Measurements from ENCODE around the gene DLGAP3.
"Not testable (repeated sequence)": the region's sequence is repeated elsewhere in the genome, so short reads cannot be mapped to it uniquely, and the experiment has no call there.

Gene DLGAP3

GRCh38 chr1:34822202-34822601, 107.2 kb downstream of the DLGAP3 start:
- Mint-ChIP-seq H3K9me3 (peaks cover 5% of the 10 kb centered on the region), H3K27me3 (ENCODE audit: low read depth) (no peaks in the 10 kb centered on the region), H3K4me1 (no peaks in the 10 kb centered on the region), H3K27ac (no peak overlapping the region), H3K4me3 (no peak overlapping the region), H3K36me3 (ENCODE audit: low read depth) (no peaks in the 10 kb centered on the region)
- TF ChIP-seq, protein P1, sequence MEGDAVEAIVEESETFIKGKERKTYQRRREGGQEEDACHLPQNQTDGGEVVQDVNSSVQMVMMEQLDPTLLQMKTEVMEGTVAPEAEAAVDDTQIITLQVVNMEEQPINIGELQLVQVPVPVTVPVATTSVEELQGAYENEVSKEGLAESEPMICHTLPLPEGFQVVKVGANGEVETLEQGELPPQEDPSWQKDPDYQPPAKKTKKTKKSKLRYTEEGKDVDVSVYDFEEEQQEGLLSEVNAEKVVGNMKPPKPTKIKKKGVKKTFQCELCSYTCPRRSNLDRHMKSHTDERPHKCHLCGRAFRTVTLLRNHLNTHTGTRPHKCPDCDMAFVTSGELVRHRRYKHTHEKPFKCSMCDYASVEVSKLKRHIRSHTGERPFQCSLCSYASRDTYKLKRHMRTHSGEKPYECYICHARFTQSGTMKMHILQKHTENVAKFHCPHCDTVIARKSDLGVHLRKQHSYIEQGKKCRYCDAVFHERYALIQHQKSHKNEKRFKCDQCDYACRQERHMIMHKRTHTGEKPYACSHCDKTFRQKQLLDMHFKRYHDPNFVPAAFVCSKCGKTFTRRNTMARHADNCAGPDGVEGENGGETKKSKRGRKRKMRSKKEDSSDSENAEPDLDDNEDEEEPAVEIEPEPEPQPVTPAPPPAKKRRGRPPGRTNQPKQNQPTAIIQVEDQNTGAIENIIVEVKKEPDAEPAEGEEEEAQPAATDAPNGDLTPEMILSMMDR (IDR thresholded peaks at IDR 0.05; ENCODE audit: unreplicated experiment in 3 of 3): no peak

DNA sequence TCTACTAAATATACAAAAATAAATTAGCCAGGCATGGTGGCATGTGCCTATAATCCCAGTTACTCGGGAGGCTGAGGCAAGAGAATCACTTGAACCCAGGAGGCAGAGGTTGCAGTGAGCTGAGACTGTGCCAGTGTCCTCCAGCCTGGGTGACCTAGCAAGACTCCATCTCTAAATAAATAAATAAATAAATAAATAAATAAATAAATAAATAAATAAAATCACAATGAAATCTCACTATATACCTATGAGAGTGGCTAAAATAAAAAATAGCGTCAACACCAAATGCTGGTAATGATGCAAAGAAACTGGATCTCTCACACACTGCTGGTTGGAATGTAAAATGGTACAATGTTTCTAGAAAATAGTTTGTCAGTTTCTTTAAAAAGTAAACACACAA, 110.6 kb downstream of the DLGAP3 start:
- H3K4me3 Mint-ChIP-seq; H3K36me3 Mint-ChIP-seq (ENCODE audit: low read depth); H3K4me1 Mint-ChIP-seq; H3K27ac Mint-ChIP-seq; H3K27me3 Mint-ChIP-seq (ENCODE audit: low read depth); H3K9me3 Mint-ChIP-seq: not testable (repeated sequence)

GRCh38 chr1:34816778-34817177, 112.7 kb downstream of the DLGAP3 start:
- H3K27me3 Mint-ChIP-seq (ENCODE audit: low read depth): peaks cover 5% of the 10 kb centered on the region
- no peaks in the 10 kb centered on the region for H3K4me1 Mint-ChIP-seq
- TF ChIP-seq, protein P1 (IDR thresholded peaks at IDR 0.05; ENCODE audit: unreplicated experiment in 3 of 3): no peak
- no peaks in the 10 kb centered on the region for H3K36me3 Mint-ChIP-seq (ENCODE audit: low read depth)
- peaks cover 5% of the 10 kb centered on the region for H3K9me3 Mint-ChIP-seq
- H3K4me3 Mint-ChIP-seq: no peak overlapping the region
- peak overlapping the region in 1 of 3 experiments; percentile 23 for H3K27ac Mint-ChIP-seq

- TF ChIP-seq, protein P1 (IDR thresholded peaks at IDR 0.05; ENCODE audit: unreplicated experiment in 3 of 3): no peak
Measured at GRCh38 chr1:34816332-34816731, 113.1 kb downstream of the DLGAP3 start.

More at GRCh38 chr1:34816332-34816731, 113.1 kb downstream of the DLGAP3 start:
- Mint-ChIP-seq H3K4me1 (no peaks in the 10 kb centered on the region), H3K27ac (no peak overlapping the region), H3K4me3 (no peak overlapping the region), H3K9me3 (peaks cover 2% of the 10 kb centered on the region), H3K27me3 (ENCODE audit: low read depth) (peaks cover 5% of the 10 kb centered on the region), H3K36me3 (ENCODE audit: low read depth) (no peaks in the 10 kb centered on the region)

Measured in nephron (organoid).